Mesenteric fat pad (tissue), 1 donor: ENCODE results near the gene ZNF547. TPM values are rescaled to one million over a fixed set of nuclear protein-coding genes. Genes with fewer than 3 reads are reported as not detected.

Source experiments
- DNase-seq: peaks from one replicate; pipeline ENCODE4 v3.0.0-alpha.2; 2020; ENCODE audit warnings: low spot score
- long read RNA-seq: library from polyadenylated mRNA; unstranded; transcript quantifications from one replicate; pipeline ENCODE4 v2.0.0, GENCODE V29; 2020
- total RNA-seq: library from RNA; stranded (reverse); fragmentation: NEBNext Ultra II Directional; extraction: Animal tissue kit (Norgen Biotek cat#: 25700); gene quantifications from one replicate; pipeline ENCODE4 v1.2.1, GENCODE V29; 2021
- donor health status: DM: yes; HTN: yes; CAD: no.

Gene ZNF547
- 2.2 TPM for total RNA-seq
- long read RNA-seq, transcript ZNF547-201 (4 exons, 2,739 nt): major isoform, 7 of 7 reads
- long read RNA-seq, partial matches to known transcripts: 0 of 7 reads
- long read RNA-seq, other reads (novel, unspliced or antisense): 0 of 7 reads

DNA sequence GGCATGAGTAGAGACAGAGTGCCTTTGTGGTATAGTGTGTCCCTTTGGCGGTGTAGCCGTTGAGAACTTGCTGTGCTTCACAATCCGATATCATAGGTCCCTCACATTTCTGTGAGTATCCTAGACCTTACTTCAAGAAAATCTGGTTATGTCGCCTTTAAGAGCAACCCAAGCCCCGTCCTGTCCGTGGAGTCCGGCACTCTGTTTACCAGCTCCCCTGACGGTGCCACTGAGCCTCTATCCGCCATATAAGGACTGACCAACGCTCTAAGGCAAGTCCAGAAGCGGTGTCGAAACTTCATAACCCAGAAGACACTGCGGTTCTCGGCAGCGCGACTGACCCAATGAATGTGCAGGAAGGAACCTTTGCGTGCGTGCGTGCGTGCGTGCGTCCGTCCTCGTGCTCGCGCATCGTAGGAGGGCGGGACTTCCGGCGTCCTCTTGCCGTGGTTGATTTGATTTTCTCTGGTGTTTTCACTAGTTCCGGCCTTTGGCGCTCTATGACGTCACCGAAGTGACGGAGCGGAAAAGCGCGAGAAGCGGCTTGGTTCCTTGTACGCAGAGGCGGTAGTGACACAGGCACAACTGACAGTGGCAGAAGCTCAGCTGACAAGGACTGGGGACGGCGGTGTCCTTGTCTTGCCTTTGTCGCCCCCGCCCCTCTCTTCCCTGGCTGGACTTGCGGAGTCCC lies at the start of gene ZNF547, which contains the start of gene TRAPPC2B:
TSS of gene ZNF547 (plus strand) at position 555 of the 691 bp plus-strand sequence. CDS start 5,005 bp downstream, outside the sequence.
TSS of gene TRAPPC2B (plus strand) at position 555 of the 691 bp plus-strand sequence. CDS start 1,283 bp downstream, outside the sequence.
- DNase-seq: peak; percentile 99

DNA sequence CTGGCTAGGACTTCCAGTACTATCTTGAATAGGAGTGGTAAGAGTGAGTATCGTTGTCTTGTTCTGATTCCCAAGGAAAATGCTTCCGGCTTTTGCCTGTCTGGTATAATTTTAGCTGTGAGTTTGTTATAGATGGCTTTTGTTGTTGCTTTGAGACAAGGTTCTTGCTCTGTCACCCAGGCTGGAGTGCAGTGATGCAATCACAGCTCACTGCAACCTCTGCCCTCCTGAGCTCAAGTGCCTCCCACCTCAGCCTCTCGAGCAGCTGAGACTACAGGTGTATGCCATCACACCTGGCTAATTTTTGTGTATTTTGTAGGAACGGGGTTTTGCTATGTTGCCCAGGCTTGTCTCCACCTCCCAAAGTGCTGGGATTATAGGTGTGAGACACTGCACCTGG lies 49.2 kb upstream of the ZNF547 start:
- DNase-seq: no peak

DNA sequence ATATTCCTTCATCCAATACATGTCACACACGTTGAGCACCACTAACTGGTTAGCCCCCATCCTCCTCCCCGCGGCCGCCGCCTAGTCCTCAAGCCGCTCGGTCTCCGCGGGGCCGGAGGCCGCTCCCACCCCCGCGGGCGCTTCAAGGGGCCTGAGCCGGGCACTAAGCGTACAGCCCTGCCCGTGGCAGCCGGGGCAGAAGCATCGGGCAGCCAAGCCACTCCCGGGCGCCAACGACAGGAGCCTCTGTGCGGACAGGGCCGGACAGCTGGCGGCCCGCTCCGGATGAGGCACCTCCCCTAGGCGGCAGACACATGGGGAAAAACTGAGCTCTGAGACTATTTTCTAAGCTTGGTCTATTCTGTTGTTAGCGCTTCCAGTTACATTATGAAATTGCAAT lies 45.8 kb upstream of the ZNF547 start:
- no peak for DNase-seq

DNA sequence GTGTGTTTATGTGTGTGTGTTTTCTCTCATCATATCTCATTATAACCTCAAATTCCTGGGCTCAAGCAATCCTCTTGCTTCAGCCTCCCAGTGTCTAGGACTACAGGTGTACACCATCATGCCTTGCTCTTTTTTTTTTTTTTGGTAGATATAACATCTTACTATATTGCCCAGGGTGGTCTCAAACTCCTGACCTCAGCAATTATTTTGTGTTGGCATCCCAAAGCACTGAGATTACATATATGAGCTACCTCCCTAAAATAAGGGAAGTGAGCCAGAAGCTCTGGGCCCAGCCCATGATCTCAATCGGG lies 43.5 kb upstream of the ZNF547 start:
- DNase-seq: no peak

DNA sequence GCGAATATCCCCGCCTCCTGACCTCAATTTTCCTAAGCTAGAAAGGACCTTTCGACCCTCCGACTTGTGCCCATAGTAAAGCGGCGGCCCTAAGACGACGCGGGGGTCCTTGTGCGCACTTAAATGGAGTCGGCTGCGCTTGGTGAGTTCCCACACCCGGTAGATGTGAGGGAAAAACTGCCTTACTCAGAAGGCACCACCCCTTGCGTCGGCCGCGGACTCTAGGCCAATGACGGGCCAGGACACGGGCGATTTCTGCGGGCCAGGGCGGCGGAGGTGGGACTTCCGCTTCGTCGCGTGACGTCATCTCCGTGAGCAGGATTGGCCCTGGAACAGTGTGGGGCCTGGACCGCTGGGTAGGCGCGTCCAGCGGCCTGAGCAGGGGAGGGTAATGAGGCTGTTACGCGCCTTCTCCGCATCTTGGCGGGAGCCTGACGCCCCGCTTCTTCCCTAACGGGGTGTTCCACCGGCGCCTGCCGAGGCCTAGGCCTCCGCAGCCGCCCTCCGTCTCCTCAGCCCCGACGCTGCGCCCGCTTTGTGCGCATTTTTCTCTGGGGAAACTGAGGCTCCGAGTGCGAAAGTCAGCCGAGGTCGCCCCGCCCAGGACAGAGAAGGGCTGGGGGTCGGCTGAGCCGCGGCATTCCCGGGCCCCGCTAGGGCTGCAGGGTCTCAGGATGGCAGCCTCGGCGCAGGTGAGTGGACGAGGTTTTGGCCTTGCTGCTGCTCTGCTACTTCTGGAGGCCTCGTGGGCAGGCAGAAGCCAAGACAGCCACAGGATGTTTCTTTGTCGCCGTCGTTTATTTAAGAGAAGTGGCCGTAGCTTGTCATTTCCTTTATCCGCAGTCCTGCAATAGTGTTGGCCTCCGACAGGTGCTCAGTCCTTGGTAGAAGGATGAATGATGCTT lies 42.9 kb upstream of the ZNF547 start, which contains the start of gene ZNF543:
TSS of gene ZNF543 (plus strand) at position 293 of the 905 bp plus-strand sequence. CDS start at position 675, 382 bp downstream.
- DNase-seq: peak; percentile 98

DNA sequence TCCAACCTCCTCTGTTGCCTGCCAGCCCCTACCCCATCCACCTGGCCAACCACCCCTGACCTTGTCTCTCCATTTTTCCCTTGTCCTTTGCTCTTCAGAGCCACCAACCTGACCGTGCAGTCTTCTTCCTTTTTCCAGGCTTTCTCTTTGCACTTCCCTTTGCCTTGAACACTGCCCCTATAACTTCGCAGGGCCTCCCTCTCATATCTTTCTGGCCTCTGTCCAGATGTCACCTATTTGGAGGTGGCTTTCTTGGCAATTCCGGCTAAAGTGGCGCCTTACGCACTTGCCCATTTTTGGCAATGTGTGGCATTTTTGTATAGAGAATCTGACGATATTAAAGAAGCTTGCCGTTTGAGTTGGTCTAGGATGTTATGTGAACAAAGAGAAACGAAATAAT lies 42.2 kb upstream of the ZNF547 start:
- DNase-seq: no peak

DNA sequence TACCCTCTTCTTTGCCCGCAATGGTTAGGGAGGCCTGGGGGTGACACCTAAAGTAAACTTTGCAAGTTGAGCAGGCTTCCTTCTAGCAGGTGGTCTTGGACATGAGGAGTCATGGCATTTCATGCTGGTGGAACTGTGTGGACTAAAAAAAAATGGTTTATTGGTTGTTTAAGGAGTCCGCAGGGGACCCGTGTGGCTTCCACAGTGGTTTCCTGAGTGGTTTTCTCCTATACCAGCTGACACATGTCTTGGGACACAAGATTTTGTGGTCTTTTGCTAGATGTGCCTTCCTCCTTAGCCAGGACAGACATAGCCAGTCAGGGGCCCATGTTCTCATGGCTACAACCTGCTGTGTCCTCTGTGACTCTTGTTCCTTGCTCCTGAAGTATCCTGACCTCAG lies 41.6 kb upstream of the ZNF547 start:
- DNase-seq: no peak

DNA sequence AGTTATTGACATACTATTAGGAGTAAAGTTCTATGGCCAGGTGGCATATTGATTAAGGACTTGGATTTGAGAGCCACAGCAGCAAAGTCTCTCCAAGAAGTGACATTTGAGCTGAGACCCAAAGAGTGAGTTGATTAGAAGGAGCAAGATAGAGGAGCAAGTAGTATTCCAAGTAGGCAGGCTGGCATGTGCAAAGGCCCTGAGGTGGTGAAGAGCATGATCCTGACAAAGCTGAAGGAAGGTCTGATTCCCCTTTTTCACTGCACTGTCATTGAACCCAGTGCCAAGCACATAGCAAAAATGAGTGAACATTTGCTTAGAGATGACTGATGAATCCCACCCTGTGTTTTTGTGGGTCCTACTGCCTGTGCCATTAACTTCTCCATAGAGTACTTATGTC lies 38.4 kb upstream of the ZNF547 start:
- DNase-seq: no peak

DNA sequence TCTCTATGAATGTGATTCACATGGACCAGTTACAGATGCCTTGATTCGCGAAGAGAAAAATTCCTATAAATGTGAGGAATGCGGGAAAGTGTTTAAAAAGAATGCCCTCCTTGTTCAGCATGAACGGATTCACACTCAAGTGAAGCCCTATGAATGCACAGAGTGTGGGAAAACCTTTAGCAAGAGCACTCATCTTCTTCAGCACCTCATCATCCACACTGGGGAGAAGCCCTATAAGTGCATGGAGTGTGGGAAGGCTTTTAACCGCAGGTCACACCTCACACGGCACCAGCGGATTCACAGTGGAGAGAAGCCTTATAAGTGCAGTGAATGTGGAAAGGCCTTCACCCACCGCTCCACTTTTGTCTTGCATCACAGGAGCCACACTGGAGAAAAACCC lies 35.4 kb upstream of the ZNF547 start:
- DNase-seq: no peak

DNA sequence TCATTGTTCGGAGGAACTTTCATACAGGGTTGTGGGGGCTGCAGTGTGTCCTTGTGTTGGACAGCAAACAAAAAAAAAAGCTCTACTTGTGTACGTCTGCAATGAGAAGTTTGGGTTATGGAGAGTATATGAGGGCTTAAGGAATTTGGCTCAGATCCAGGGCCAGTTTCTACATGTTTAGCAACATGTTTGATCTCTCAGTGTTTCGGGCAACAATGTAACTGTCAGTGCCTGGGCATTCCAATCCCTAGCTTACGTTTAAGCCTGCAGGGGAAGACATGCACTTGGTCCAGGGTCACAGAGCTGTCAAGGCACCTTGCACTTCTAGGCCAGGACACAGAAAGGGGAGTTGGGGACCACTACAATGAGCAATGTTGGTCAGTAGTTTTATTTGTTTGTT lies 29.2 kb upstream of the ZNF547 start:
- DNase-seq: no peak

DNA sequence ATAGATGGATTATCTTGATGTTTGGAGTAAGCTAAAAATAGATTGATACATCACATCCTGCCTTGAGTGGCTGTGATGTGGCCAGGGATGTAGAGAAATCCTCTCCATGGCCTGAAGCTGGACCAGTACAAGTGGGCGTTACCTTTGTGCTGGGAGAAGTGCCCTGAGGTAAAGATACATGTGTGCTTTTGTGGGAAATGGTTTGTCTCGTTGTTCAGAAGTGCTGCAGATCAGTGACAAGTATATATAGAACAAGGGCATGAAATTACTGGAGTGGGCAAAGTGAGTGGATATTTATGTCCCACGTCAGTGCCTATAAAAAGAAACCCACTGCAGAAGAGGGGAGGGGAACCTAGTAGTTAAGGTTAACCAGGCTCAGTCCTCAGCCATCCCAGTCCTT lies 24.5 kb upstream of the ZNF547 start:
- no peak for DNase-seq

DNA sequence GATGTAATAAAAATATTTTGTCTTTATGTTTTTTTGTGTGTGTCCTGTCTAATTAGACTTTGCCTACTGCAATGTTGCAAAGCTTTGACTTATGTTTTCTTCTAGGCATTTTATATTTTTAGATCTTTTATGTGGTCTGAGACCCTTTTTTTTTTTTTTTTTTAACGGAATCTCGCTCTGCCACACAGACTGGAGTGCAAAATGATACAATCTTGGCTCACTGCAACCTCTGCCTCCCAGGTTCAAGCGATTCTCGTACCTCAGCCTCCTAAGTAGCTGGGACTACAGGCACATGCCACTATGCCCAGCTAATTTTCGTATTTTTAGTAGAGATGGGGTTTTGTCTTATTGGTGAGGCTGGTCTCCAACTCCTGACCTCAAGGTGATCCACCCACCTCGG lies 20.8 kb upstream of the ZNF547 start:
- no peak for DNase-seq

DNA sequence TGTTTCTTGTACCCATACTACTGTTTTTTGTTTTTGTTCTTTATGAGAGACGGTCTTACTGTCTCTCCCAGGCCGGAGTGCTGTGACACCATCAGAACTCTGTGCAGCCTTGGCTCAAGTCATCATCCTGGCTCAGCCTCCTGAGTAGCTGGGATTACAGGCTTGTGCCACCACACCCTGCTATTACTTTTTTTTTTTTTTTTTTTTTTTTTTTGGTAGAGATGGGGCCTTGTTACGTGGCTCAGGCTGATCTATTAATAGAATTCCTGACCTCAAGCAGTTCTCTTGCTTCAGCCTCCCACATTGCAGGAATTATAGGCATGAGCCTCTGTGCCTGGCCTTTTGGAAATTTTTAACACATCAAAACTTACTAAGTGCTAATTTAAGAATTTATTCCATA lies 15.2 kb upstream of the ZNF547 start:
- no peak for DNase-seq

DNA sequence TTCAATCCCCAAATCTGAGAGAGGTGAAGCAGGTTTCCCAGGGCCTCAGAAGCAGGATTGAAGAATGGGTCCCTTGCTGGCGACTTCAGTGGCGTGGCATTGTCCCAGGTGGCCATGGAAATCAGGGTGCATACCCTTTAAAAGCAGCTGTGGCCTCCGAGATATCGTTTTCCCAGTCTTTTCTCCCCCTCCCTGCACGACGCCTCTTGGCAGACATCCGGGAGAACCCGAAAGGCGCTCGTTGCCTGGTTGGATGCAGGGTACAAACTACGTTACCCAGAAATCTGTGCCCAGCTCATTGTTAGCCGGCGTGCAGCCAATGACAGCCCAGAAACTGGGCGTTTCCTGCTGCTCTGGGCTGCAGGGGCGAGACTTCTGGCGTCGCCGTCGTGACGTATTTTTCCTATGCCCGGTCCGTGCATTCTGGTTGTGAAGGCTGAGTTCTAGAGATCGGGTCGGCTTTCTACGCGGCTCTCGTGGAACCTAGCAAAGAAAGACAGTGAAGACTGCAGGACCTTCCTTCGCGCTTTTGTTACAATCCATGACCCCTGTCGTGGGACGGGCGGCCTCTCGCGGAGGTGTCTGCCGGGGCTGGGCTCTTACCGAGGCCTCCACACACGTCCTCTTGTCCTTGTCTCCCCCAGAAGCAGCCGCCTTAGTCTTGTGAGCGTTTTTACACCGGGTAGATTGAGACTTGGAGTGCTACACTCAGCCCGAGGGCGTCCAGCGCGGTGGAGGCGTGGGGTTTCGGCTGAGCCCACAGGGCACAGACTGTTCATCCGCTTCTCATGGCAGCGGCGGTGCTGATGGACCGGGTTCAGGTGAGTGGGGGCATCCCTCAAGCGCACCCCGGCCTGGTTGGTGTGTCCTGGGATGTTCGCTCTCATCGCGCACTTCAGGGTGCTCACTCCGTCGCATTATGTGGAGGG lies 12.2 kb upstream of the ZNF547 start, which contains the start of gene ZNF304:
TSS of gene ZNF304 (plus strand) at position 395 of the 929 bp plus-strand sequence. CDS start at position 789, 394 bp downstream.
- peak; percentile 95 for DNase-seq

DNA sequence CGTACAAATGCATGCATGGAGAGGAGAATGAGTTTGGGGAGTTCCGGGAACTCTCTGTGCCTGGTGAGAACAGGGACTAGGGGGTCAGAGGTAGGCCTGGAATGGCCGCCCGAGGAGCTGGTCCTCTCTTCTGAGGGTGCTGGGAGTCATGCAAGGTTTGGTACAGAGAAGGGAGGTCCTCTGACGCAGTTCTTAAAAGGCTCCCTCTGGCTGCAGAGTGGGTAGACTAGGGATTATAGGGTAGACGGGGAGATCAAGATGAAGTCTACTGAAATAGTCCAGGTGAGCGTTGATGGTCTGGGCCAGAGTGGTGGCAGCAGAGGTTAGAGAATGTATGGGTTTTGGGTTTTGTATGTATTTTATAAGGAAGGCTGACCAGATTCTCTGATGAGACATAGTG lies 11.5 kb upstream of the ZNF547 start:
- no peak for DNase-seq

DNA sequence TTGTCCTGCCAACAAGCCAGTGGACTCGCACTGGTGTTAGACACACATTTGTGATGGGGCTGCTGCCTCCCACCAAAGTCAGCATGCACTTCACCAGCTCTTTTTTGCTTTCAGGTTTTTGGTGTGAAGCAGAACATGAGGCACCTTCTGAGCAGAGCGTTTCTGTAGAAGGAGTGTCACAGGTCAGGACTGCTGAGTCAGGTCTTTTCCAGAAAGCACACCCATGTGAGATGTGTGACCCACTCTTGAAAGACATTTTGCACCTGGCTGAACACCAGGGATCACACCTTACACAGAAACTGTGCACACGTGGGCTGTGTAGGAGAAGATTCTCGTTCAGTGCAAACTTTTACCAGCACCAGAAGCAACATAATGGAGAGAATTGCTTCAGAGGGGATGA lies 7.4 kb upstream of the ZNF547 start:
- no peak for DNase-seq

DNA sequence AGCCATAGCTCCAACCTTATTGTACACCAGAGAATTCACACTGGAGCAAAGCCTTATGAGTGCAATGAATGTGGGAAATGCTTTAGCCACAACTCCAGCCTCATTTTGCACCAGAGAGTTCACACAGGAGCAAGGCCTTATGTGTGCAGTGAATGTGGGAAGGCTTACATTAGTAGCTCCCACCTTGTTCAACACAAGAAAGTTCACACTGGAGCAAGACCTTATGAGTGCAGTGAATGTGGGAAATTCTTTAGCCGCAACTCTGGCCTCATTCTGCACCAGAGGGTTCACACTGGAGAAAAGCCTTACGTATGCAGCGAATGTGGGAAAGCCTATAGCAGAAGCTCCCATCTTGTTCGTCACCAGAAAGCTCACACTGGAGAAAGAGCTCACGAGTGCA lies 5.9 kb upstream of the ZNF547 start:
- no peak for DNase-seq

DNA sequence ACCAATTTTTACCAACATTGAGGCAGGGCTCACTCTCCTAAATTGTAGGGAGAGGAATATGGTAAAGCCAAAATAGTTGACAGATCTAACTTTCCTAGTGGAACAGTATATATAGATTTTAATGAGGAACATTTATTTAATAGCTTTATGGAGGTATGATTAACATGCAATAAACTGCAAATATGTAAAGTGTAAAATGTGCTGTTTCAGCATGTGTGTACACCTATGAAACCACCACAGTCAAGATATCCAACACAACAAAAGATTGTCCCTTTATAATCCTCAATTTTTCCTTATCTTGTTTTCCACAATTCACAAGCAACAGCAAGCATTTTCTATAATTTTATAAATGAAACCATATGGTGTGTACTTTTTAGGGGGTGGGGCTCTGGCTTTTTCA lies 4.1 kb upstream of the ZNF547 start:
- no peak for DNase-seq

DNA sequence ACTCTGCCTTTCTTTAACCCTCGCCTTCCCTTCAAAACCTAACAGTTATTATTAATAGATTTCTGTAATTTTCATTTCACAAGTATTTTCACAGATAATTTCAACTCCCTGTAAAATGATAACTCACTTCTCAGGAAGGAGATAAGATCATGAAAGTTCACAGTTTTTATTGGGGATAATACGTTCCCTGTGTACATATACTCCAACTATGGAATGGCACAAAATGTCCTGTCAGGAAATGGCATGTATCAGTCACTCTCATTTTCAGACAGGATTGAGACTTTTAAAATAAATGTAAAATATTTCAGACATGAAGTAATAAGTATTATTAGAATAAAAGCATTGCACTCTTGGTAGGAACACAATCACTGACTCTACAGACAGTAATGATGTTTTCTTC lies 932 bp upstream of the ZNF547 start:
- DNase-seq: no peak

DNA sequence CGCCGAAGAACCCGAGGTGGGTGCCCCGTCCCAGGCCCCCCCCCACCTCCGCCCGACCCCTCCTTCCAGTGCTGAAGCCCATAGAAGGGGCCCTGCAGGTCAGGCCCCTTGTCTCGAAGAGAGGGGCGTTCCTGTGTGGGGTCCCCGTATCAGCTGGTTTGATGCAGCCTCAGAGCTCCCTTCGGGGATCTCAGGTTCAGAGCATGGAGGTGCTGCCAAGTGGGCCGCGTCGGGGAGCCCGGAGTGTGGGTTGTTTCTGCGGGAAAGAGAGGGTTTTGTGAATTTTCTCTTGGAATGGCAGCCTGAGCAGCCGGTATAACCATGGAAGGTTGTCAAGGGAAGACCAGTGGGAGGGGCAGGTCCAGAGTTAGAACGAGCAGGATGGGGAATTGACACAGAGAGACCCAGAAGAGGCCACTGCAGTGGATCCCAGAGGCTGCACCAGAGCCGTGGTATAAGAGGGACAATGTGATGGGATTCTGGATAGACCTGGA lies 384 bp downstream of the ZNF547 start:
- no peak for DNase-seq

DNA sequence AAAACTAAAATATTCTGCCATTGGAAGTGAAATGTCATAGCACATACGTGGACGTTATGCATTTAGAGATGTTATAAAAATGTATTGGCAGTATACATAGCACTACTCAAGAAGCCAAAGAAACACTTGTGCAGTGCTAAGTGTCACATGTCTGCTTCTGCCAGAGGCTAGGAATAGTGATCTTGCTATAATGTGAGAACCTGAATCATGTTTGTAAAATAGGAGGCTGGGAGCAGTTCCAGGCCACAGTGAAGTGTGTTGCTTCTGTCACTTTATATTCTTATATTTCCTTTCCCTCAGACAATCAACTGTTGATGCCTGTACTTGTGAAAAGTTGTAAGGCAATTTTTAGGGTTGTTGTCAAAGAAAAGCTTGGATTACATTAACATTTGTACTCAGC lies 3.4 kb downstream of the ZNF547 start:
- no peak for DNase-seq
